MM.1S (cell line): Measurements from ENCODE around the gene SCPEP1.

Experiments used
- DNase-seq: peaks from one replicate; pipeline ENCODE4 v3.0.0-alpha.2; 2015
- H2AFZ ChIP-seq: fragments of 300-600 bp; sonication (generic); 2 replicates; pipeline ENCODE4 v1.6.0; 2016; ENCODE audit warnings: antibody characterized with exemption, low read length
- H3F3A ChIP-seq: fragments of 300-600 bp; sonication (generic); 2 replicates; pipeline ENCODE4 v1.6.1; 2016; ENCODE audit warnings: mild to moderate bottlenecking, antibody characterized with exemption, low read length, moderate library complexity, mixed read lengths; ENCODE audit not compliant: insufficient read depth
- H3K27ac ChIP-seq: fragments of 300-600 bp; sonication (generic); 2 replicates; pipeline ENCODE4 v1.5.1; 2016; ENCODE audit warnings: mild to moderate bottlenecking, low read length
- H3K27me3 ChIP-seq: fragments of 300-600 bp; sonication (generic); replicated peaks from 2 replicates; pipeline ENCODE4 v1.6.0; 2016; ENCODE audit warnings: low read length; ENCODE audit not compliant: insufficient read depth
- H3K36me3 ChIP-seq: fragments of 300-600 bp; sonication (generic); replicated peaks from 2 replicates; pipeline ENCODE4 v1.6.1; 2016; ENCODE audit warnings: mild to moderate bottlenecking, low read length, mixed read lengths; ENCODE audit not compliant: insufficient read depth
- H3K4me1 ChIP-seq: fragments of 300-600 bp; sonication (generic); 2 replicates; pipeline ENCODE4 v1.6.1; 2016; ENCODE audit warnings: low read length, mixed read lengths
- H3K4me2 ChIP-seq: fragments of 300-600 bp; sonication (generic); 2 replicates; pipeline ENCODE4 v1.6.0; 2016; ENCODE audit warnings: low read depth, low read length
- H3K4me3 ChIP-seq: fragments of 300-600 bp; sonication (generic); 2 replicates; pipeline ENCODE4 v1.5.1; 2016; ENCODE audit warnings: low read length, mixed read lengths
- H3K79me2 ChIP-seq: fragments of 300-600 bp; sonication (generic); 2 replicates; pipeline ENCODE4 v1.6.1; 2016; ENCODE audit warnings: mixed run types, low read length, mixed read lengths
- H3K9ac ChIP-seq: fragments of 300-600 bp; sonication (generic); 2 replicates; pipeline ENCODE4 v1.6.1; 2016; ENCODE audit warnings: low read length, mixed read lengths
- H3K9me2 ChIP-seq: fragments of 300-600 bp; sonication (generic); replicated peaks from 2 replicates; pipeline ENCODE4 v1.6.1; 2016; ENCODE audit warnings: mild to moderate bottlenecking, low read length, mixed read lengths; ENCODE audit not compliant: insufficient read depth
- H3K9me3 ChIP-seq: fragments of 300-600 bp; sonication (generic); replicated peaks from 2 replicates; pipeline ENCODE4 v1.6.1; 2016; ENCODE audit warnings: mild to moderate bottlenecking, low read length, mixed read lengths; ENCODE audit not compliant: insufficient read depth
- H4K20me1 ChIP-seq: fragments of 300-600 bp; sonication (generic); 2 replicates; pipeline ENCODE4 v1.6.1; 2016; ENCODE audit warnings: mild to moderate bottlenecking, low read length, moderate library complexity, mixed read lengths; ENCODE audit not compliant: insufficient read depth
- EZH2 ChIP-seq: fragments of 300-600 bp; sonication (generic); optimal IDR thresholded peaks from 2 replicates; pipeline ENCODE3; 2017; ENCODE audit warnings: low read depth, mild to moderate bottlenecking, antibody characterized with exemption, low read length, mixed read lengths
- EZH2phosphoT487 ChIP-seq: fragments of 300-600 bp; sonication (generic); IDR thresholded peaks from 2 replicates; pipeline ENCODE4 v1.6.1; 2018; ENCODE audit warnings: antibody characterized with exemption, low read length
- TF ChIP-seq, protein P1 (sequence below): fragments of 300-600 bp; sonication (generic); IDR thresholded peaks from 2 replicates; pipeline ENCODE4 v1.5.1; 2016; ENCODE audit warnings: antibody characterized with exemption, low read length, mixed read lengths

The SCPEP1 gene, protein sequence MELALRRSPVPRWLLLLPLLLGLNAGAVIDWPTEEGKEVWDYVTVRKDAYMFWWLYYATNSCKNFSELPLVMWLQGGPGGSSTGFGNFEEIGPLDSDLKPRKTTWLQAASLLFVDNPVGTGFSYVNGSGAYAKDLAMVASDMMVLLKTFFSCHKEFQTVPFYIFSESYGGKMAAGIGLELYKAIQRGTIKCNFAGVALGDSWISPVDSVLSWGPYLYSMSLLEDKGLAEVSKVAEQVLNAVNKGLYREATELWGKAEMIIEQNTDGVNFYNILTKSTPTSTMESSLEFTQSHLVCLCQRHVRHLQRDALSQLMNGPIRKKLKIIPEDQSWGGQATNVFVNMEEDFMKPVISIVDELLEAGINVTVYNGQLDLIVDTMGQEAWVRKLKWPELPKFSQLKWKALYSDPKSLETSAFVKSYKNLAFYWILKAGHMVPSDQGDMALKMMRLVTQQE

DNA sequence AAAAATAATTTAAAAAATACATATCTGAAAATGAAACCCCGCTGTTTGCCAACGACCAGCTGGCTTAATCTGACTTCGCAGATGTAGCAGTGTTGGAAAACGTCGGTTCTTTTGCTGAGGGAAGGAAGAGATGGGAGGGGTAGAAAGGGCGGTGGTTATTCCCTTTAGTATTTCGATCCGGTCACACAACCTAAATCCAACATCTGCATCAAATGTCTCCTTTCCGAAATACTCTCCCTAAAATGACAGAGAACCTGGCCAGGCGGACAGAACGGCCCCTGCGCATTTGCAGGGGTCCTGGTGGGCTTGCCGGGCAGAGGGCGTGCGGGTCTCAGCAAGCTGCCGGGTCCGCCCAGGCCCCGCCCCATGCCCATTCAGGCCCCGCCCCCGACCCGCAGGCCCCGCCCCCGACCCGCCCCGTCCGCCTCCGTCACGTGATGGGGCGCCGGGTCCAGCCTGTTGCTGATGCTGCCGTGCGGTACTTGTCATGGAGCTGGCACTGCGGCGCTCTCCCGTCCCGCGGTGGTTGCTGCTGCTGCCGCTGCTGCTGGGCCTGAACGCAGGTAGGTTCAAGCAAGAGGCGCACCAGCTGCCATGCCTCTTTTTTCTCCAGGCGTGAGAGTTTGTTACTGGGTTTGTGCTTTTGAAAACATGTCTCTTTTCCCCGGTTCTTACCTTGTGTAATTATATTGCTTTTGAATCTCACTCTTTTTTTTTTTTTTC lies at the start of gene SCPEP1:
Gene SCPEP1 (plus strand): TSS at position 459 of the 723 bp plus-strand sequence. CDS start 29 bp downstream, at position 488.
- Histone ChIP-seq H4K20me1 (peaks cover 7% of the 10 kb centered on the region; the same call in 1 of the 2 replicates), H3K9me2 (no peaks in the 10 kb centered on the region), H3F3A (peaks cover 21% of the 10 kb centered on the region), H3K27me3 (no peaks in the 10 kb centered on the region), H3K27ac (peak within 1 kb of the TSS; percentile 82), H3K4me2 (peak within 1 kb of the TSS; percentile 85), H3K4me3 (peak within 1 kb of the TSS; percentile 70), H3K36me3 (no peaks in the 10 kb centered on the region; the same call in none of the 2 replicates), H3K9me3 (no peaks in the 10 kb centered on the region), H3K9ac (peak within 1 kb of the TSS; percentile 86), H3K4me1 (peaks cover 37% of the 10 kb centered on the region), H2AFZ (peak within 1 kb of the TSS; percentile 92), H3K79me2 (peaks cover 49% of the 10 kb centered on the region)
- peak; percentile 84 for DNase-seq
- no peak for TF ChIP-seq EZH2phosphoT487
- TF ChIP-seq EZH2 = no peak
- TF ChIP-seq, protein P1, sequence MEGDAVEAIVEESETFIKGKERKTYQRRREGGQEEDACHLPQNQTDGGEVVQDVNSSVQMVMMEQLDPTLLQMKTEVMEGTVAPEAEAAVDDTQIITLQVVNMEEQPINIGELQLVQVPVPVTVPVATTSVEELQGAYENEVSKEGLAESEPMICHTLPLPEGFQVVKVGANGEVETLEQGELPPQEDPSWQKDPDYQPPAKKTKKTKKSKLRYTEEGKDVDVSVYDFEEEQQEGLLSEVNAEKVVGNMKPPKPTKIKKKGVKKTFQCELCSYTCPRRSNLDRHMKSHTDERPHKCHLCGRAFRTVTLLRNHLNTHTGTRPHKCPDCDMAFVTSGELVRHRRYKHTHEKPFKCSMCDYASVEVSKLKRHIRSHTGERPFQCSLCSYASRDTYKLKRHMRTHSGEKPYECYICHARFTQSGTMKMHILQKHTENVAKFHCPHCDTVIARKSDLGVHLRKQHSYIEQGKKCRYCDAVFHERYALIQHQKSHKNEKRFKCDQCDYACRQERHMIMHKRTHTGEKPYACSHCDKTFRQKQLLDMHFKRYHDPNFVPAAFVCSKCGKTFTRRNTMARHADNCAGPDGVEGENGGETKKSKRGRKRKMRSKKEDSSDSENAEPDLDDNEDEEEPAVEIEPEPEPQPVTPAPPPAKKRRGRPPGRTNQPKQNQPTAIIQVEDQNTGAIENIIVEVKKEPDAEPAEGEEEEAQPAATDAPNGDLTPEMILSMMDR = no peak

DNA sequence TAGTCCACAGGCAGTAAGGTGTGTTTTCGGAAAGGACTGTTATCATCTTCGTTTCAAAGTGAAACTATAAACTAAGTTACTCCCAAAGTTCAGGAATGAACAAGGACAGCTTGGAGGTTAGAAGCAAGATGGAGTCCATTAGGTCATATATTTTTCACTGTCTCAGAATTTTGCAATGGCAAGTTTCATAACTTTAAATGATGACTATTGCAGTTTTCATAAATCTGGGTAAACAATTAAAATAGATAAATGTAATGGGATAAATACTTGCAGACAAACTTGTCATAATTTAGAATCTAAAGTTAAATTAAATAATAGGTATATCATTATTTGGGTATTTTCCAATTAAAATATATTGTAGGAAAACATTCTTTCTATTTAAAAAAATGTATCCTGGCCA lies 49.3 kb upstream of the SCPEP1 start:
- Histone ChIP-seq H3K79me2 (no peaks in the 10 kb centered on the region), H3K36me3 (no peaks in the 10 kb centered on the region), H3F3A (no peaks in the 10 kb centered on the region), H3K27me3 (no peaks in the 10 kb centered on the region), H3K4me3 (no peak overlapping the region), H3K9ac (no peak overlapping the region), H4K20me1 (no peaks in the 10 kb centered on the region), H3K27ac (no peak overlapping the region), H3K4me2 (no peak overlapping the region), H3K4me1 (no peaks in the 10 kb centered on the region), H3K9me2 (no peaks in the 10 kb centered on the region), H2AFZ (no peak overlapping the region), H3K9me3 (no peaks in the 10 kb centered on the region)
- no peak for DNase-seq
- TF ChIP-seq, protein P1 = no peak
- TF ChIP-seq EZH2 (no peak), EZH2phosphoT487 (no peak)

DNA sequence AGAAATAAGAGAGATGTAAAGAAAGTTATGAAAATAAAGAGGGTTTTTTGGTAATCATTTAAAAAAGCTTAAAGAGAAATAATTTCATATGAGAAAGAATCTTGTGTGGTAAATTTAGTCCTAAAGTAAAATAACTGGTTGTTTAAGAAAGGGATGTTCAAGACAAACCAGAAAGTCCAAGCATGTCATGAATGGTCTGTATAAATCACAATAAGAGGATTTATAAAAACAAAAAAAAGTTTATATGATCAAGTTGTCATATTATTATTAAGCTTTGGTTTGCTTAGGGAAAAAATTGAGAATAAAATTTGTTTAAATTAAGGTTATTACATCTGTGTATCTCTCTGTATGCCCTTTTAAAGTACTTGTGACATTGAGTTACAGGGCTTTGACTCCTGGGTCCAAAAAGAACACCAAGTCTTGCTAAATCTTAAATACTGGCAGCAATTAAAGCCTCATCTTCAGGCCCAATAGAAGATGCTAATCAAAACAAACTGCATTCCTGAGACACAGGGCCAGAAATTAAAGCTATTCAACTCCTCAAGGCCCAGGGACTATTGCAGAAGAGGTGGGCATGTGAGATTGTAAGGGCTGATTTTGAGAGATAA lies 48.5 kb upstream of the SCPEP1 start:
- Histone ChIP-seq H3K4me2 (no peak overlapping the region), H3K4me1 (peaks cover 8% of the 10 kb centered on the region), H3K27ac (no peak overlapping the region), H3K4me3 (no peak overlapping the region), H3K27me3 (no peaks in the 10 kb centered on the region), H4K20me1 (no peaks in the 10 kb centered on the region), H2AFZ (no peak overlapping the region), H3K79me2 (no peaks in the 10 kb centered on the region), H3K9me3 (no peaks in the 10 kb centered on the region), H3K9ac (no peak overlapping the region), H3K9me2 (no peaks in the 10 kb centered on the region), H3K36me3 (no peaks in the 10 kb centered on the region), H3F3A (peaks cover 5% of the 10 kb centered on the region)
- no peak for DNase-seq
- TF ChIP-seq EZH2 = no peak
